T-helper 2 cell (primary cell): ENCODE measurements around the gene POC1A.

Experiments
- DNase-seq, 5 experiments: peaks; one replicate each; pipeline versions ENCODE4 v3.0.0 to v3.0.0-alpha.2; 2012 to 2022

Gene POC1A

GRCh38 chr3:52126500-52126899, 27.7 kb downstream of the POC1A start:
- DNase-seq = no peak

GRCh38 chr3:52126036-52126435, 28.2 kb downstream of the POC1A start:
- DNase-seq = no peak

GRCh38 chr3:52124766-52125165, 29.5 kb downstream of the POC1A start:
- DNase-seq = no peak

- DNase-seq = no peak
Measured at GRCh38 chr3:52124126-52124525, 30.1 kb downstream of the POC1A start.

- DNase-seq = peak; percentile 52 to 68 (median 60)
Measured at GRCh38 chr3:52123106-52123725, 31.0 kb downstream of the POC1A start.

GRCh38 chr3:52122491-52122890, 31.7 kb downstream of the POC1A start:
- no peak for DNase-seq

- no peak for DNase-seq
Measured at GRCh38 chr3:52121813-52122212, 32.4 kb downstream of the POC1A start.

- no peak for DNase-seq
Measured at GRCh38 chr3:52121464-52121805, 32.8 kb downstream of the POC1A start.

GRCh38 chr3:52120556-52121463, 33.4 kb downstream of the POC1A start:
- no peak for DNase-seq

GRCh38 chr3:52119826-52120225, 34.4 kb downstream of the POC1A start:
- no peak for DNase-seq

GRCh38 chr3:52119099-52119498, 35.1 kb downstream of the POC1A start:
- no peak for DNase-seq

- DNase-seq = no peak
Measured at GRCh38 chr3:52118156-52118875, 35.9 kb downstream of the POC1A start.

- no peak for DNase-seq
Measured at GRCh38 chr3:52117537-52117936, 36.7 kb downstream of the POC1A start.

GRCh38 chr3:52112056-52112455, 42.2 kb downstream of the POC1A start:
- no peak for DNase-seq

- DNase-seq = no peak
Measured at GRCh38 chr3:52110502-52110901, 43.7 kb downstream of the POC1A start.

- no peak for DNase-seq
Measured at GRCh38 chr3:52109611-52110301, 44.5 kb downstream of the POC1A start.

GRCh38 chr3:52108302-52109232, 45.7 kb downstream of the POC1A start:
- no peak for DNase-seq

GRCh38 chr3:52106951-52107611, 47.1 kb downstream of the POC1A start:
- DNase-seq = no peak

- no peak for DNase-seq
Measured at GRCh38 chr3:52104684-52105640, 49.3 kb downstream of the POC1A start.

GRCh38 chr3:52102934-52103333, 51.3 kb downstream of the POC1A start:
- no peak for DNase-seq
